Ovary (tissue), 9 donors: ENCODE data around the gene PIGH. TPM values are rescaled to one million over a fixed set of nuclear protein-coding genes. Genes with fewer than 3 reads are reported as not detected.

Source experiments
- DNase-seq, 5 donors: peaks; one replicate each; pipeline ENCODE4 v3.0.0-alpha.2; 2019 to 2020
- H3K27ac ChIP-seq, 2 donors: fragments of 200-600 bp; one replicate each; pipeline versions ENCODE4 v1.5.1 to v1.8.0; 2019 to 2022
- H3K27me3 ChIP-seq: fragments of 200-600 bp; one replicate; pipeline ENCODE4 v1.8.0; 2022
- H3K36me3 ChIP-seq: fragments of 200-600 bp; sonication (generic); one replicate; pipeline ENCODE4 v1.5.1; 2019
- H3K4me1 ChIP-seq: one replicate; pipeline ENCODE4 v1.8.1; 2013; ENCODE audit warnings: mild to moderate bottlenecking, moderate library complexity; ENCODE audit not compliant: insufficient read depth
- H3K4me3 ChIP-seq: fragments of 200-600 bp; sonication (generic); one replicate; pipeline ENCODE4 v1.5.1; 2017
- H3K9me3 ChIP-seq, 2 donors: fragments of 200-600 bp in 1 of 2; sonication (generic) in 1 of 2; one replicate each; pipeline versions ENCODE4 v1.5.1 to v1.8.1; 2013 to 2019; ENCODE audit warnings: mild to moderate bottlenecking in 1 of 2, moderate library complexity in 1 of 2
- EP300 ChIP-seq: sonication (generic); formaldehyde crosslinking; IDR thresholded peaks from one replicate; pipeline ENCODE4 v1.6.1; 2017; ENCODE audit warnings: antibody characterized with exemption
- POLR2A ChIP-seq: fragments of 450-650 bp; IDR thresholded peaks from one replicate; pipeline ENCODE4 v1.6.1; 2017; ENCODE audit warnings: antibody characterized with exemption, mild to moderate bottlenecking, moderate library complexity
- WGBS, 3 donors: extraction: QIAGEN DNeasy Blood & Tissue Kit in 1 of 3; methylation state at CpG; one replicate each; pipeline versions ENCODE4 v1.1.5 to v1.1.7; 2013 to 2017; 5-methylcytosine and 5-hydroxymethylcytosine counted together
- intact Hi-C, 4 donors: fragments of 100-400 bp; cut with DNase I; formaldehyde crosslinking; loops; one replicate each; pipeline versions ENCODE4 v1.11.0 to v1.15.1; 2022 to 2023
- polyA plus RNA-seq, 2 donors: library from polyadenylated mRNA; stranded (reverse); fragments of 200-250 nt in 1 of 2; fragments of 350-450 nt in 1 of 2; fragmentation: Illumina TruSeq in 1 of 2; extraction: RNeasy Lipid Tissue Mini Kit (QIAGEN cat#74804) in 1 of 2; gene quantifications; one replicate each; pipeline ENCODE4 v1.2.3, GENCODE V29; 2013 to 2014
- total RNA-seq, 7 donors: library from RNA; depleted of rRNA in 2 of 7; stranded (reverse); fragments of >200 nt in 2 of 7; fragmentation: NEBNext Ultra II Directional in 3 of 7; extraction: Animal tissue kit (Norgen Biotek cat#: 25700) in 3 of 7; gene quantifications; one replicate each; pipeline versions ENCODE4 v1.1.0 to v1.2.4, GENCODE V29; 2016 to 2023
- TF ChIP-seq, protein P1 (sequence below), 3 donors: fragments of 450-650 bp in 2 of 3; fragments of 200-600 bp in 1 of 3; IDR thresholded peaks; one replicate each; pipeline versions ENCODE4 v1.5.1 to v1.8.0; 2016 to 2022; ENCODE audit warnings: antibody characterized with exemption in 3 of 3, mild to moderate bottlenecking in 1 of 3
- donor health status: DM: no; HTN: no; CAD: no; lungs with moderate emphysema.
- donor health status: DM: no; HTN: no; CAD: no.
- donor health status: Bipolar disorder and iron deficiency.
- donor health status: DM: yes; HTN: yes; CAD: no.
- donor health status: DM: no; HTN: no; CAD: no.
- donor health status: DM: yes; HTN: yes; CAD: no.

The PIGH gene
- total and polyA plus RNA-seq, 9 donors, result 21.9 to 35.2 (median 30.2) TPM

GRCh38 chr14:67570453-67570852 lies 29.6 kb downstream of the PIGH start:
- H3K27ac ChIP-seq, result no peak overlapping the region
- intact Hi-C loops, result loop anchor here in 3 of 4 donors (5.0 to 10.0 kb wide), 3 partner anchors 134 to 146 kb away; partner anchors contain the start of gene RDH12 (in 1 of the 3)
- 84 to 87% (median 85%) methylated on average over 7 of the region's 7 CpGs for WGBS, 3 donors

DNA sequence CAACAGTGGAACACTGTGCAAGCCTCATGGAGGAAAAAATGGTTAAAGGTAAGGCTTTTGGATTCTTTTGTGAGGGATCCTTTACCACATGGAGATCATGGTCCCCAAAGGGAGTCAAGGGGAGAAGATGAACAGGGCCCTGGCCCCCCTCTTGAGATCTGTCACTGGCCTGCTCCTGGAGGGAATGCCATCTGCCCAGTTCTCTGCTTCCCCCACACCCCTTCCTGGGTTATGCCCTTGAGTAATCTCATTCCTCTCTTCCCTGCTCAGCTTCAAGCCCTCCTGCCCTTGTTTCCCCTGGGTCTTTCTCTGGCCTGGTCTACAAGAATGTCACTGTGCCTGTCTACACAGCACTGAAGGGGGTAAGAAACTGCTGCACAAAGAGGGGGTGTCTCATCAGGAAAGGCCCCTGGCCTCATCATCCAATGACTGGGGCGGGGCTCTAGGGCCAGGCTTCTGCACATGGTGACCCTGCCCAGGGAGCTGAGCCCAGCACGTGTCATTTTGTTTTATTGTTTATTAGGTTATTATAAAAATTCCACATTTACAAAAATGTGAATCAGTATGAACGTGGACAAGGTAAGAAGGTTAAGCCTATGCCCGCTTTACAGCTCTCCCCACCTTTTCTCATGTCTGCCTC lies 30.3 kb downstream of the PIGH start:
- H3K4me1 ChIP-seq, result no peaks in the 10 kb centered on the region
- H3K9me3 ChIP-seq, result no peaks in the 10 kb centered on the region
- no peak overlapping the region for H3K4me3 ChIP-seq
- no peaks in the 10 kb centered on the region for H3K36me3 ChIP-seq
- no peak for DNase-seq
- intact Hi-C loops, result loop anchor here (5.0 to 10.0 kb wide), 4 partner anchors 135 to 145 kb away; partner anchors contain the start of gene RDH12 (in 1 of the 4)
- no peak overlapping the region for H3K27ac ChIP-seq
- 75 to 82% (median 78%) methylated on average over 4 of the region's 4 CpGs for WGBS, 3 donors
- TF ChIP-seq POLR2A (no peak), EP300 (no peak)
- H3K27me3 ChIP-seq, result no peaks in the 10 kb centered on the region

More at GRCh38 chr14:67570453-67570852, 29.6 kb downstream of the PIGH start:
- H3K4me3 ChIP-seq, result no peak overlapping the region
- DNase-seq, result no peak
- TF ChIP-seq POLR2A, result no peak
- H3K36me3 ChIP-seq, result no peaks in the 10 kb centered on the region
- H3K9me3 ChIP-seq, result no peaks in the 10 kb centered on the region
- H3K27me3 ChIP-seq, result no peaks in the 10 kb centered on the region
- H3K4me1 ChIP-seq, result no peaks in the 10 kb centered on the region

DNA sequence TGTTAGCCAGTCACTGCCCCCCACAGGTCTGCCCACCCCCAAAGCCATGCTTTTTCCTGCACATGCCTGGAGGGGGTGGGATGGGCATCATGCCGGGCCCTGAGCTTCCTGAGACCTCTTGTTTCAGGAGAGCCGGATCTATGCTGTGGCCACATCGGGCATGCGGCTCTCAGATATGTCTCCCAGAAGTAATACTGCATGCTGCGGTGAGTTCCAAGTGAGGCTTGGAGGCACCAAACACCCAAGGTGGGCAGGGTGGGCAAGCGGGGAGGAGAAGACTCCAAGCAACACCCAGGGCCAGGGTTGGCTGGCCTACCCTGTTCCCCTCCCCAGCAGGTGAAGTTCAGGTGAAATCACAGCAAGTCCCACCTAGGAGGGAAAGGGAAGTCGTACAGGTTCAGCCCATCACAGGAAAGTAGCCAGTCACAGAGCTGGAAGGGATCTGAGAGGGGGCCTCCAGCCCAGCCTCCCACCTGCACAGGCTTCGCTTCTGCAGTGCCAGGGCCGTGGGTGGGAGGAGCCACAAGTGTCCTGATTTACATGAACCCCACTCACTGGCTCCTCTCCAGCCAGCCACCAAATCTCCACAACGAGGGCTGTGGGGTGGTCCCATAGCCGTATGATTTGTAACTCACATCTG lies 30.9 kb downstream of the PIGH start:
- Histone ChIP-seq H3K4me1 (no peaks in the 10 kb centered on the region), H3K27ac (no peak overlapping the region), H3K9me3 (no peaks in the 10 kb centered on the region), H3K27me3 (no peaks in the 10 kb centered on the region), H3K4me3 (no peak overlapping the region), H3K36me3 (no peaks in the 10 kb centered on the region)
- 78 to 80% (median 78%) methylated on average over 10 to 11 of the region's 11 CpGs for WGBS, 3 donors
- DNase-seq, result no peak
- TF ChIP-seq, protein P1, sequence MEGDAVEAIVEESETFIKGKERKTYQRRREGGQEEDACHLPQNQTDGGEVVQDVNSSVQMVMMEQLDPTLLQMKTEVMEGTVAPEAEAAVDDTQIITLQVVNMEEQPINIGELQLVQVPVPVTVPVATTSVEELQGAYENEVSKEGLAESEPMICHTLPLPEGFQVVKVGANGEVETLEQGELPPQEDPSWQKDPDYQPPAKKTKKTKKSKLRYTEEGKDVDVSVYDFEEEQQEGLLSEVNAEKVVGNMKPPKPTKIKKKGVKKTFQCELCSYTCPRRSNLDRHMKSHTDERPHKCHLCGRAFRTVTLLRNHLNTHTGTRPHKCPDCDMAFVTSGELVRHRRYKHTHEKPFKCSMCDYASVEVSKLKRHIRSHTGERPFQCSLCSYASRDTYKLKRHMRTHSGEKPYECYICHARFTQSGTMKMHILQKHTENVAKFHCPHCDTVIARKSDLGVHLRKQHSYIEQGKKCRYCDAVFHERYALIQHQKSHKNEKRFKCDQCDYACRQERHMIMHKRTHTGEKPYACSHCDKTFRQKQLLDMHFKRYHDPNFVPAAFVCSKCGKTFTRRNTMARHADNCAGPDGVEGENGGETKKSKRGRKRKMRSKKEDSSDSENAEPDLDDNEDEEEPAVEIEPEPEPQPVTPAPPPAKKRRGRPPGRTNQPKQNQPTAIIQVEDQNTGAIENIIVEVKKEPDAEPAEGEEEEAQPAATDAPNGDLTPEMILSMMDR (IDR thresholded peaks at IDR 0.05), result no peak
- TF ChIP-seq EP300, result no peak
- intact Hi-C loops, result loop anchor here in 1 of 4 donors (10.0 kb wide), 1 partner anchor 134 kb away; no protein-coding TSS in a partner anchor

DNA sequence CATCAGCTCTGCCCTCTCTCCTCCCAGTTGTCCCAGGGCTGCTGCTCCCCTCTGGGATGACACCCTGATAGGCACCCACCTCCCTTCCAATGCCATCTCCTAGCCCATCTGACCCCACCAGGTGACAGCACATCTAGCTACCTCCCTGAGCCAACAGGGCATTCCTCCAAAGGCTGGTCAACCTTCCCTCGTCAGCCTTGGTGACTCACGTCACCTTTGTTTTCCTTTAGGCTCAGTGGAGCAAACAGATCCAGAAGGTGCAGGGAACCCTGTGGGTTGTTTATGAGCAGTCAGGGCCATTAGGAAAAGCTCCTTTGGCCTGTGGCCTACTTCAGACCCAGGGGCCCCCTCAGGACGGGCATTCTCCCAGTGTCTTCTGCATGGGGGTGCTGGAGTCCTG lies 32.4 kb downstream of the PIGH start:
- Histone ChIP-seq H3K36me3 (no peaks in the 10 kb centered on the region), H3K4me3 (no peak overlapping the region), H3K27me3 (no peaks in the 10 kb centered on the region), H3K27ac (no peak overlapping the region), H3K9me3 (no peaks in the 10 kb centered on the region), H3K4me1 (no peaks in the 10 kb centered on the region)
- intact Hi-C loops, result loop anchor here in 1 of 4 donors (10.0 kb wide), 1 partner anchor 133 kb away; no protein-coding TSS in a partner anchor
- TF ChIP-seq, protein P1 (IDR thresholded peaks at IDR 0.05), result no peak
- TF ChIP-seq EP300 (no peak), POLR2A (no peak)
- WGBS, 3 donors, result 79 to 92% (median 84%) methylated on average over 3 of the region's 3 CpGs
- DNase-seq, result no peak

DNA sequence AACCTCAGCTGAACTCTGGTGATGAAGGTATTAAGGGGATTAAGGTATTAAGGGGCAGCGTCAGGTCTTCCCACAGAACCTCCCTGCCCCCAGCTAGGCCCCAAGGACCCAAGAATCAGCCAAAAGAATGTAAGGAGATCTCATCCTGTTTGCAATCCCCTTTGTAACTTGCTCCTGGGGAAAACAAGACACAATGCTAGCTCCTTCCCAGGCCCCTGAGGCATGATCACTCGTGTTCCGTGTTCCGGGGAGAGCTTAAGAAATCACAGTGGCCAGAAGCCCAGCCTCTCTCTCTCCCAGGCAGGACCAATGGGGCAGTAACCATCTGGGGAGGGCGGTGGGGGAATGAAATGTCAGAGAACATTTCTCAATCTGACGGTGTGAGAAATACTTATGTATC lies 33.2 kb downstream of the PIGH start:
- H3K36me3 ChIP-seq, result no peaks in the 10 kb centered on the region

More for the DNA sequence above, 33.2 kb downstream of the PIGH start:
- Histone ChIP-seq H3K27ac (peak overlapping the region in 1 of 2 donors; percentile 26), H3K4me3 (no peak overlapping the region), H3K4me1 (no peaks in the 10 kb centered on the region), H3K9me3 (no peaks in the 10 kb centered on the region), H3K27me3 (no peaks in the 10 kb centered on the region)
- intact Hi-C loops, result loop anchor here in 1 of 4 donors (10.0 kb wide), 1 partner anchor 132 kb away; no protein-coding TSS in a partner anchor
- peak in 2 of 5 donors; percentile 19 to 48 for DNase-seq
- TF ChIP-seq POLR2A, result no peak
- TF ChIP-seq EP300, result no peak
- TF ChIP-seq, protein P1 (IDR thresholded peaks at IDR 0.05), result no peak
- WGBS, 3 donors, result 38 to 47% (median 41%) methylated on average over 6 of the region's 6 CpGs
